Colonic mucosa (tissue), 4 donors: ENCODE results near the gene RAB10. TPM values are rescaled to one million over a fixed set of nuclear protein-coding genes. Genes with fewer than 3 reads are reported as not detected.
A peak's percentile ranks its signal among the peaks of the same experiment; 100 is the strongest.

ENCODE experiments used
- DNase-seq: peaks from one replicate; pipeline ENCODE4 v3.0.0-alpha.2; 2020
- H3K27ac ChIP-seq: fragments of 200-600 bp; one replicate; pipeline ENCODE4 v1.8.0; 2021
- H3K27me3 ChIP-seq: fragments of 200-600 bp; one replicate; pipeline ENCODE4 v1.8.0; 2021
- H3K36me3 ChIP-seq: fragments of 200-600 bp; one replicate; pipeline ENCODE4 v1.8.0; 2021
- H3K4me1 ChIP-seq: fragments of 200-600 bp; one replicate; pipeline ENCODE4 v1.8.0; 2021; ENCODE audit warnings: mild to moderate bottlenecking
- H3K4me3 ChIP-seq: fragments of 200-600 bp; one replicate; pipeline ENCODE4 v1.8.0; 2021
- H3K9ac ChIP-seq, 2 donors: one replicate each; pipeline ENCODE4 v1.7.0; 2013; ENCODE audit warnings: control low read depth in 2 of 2, low read depth in 2 of 2, low read length in 2 of 2
- H3K9me3 ChIP-seq: fragments of 200-600 bp; one replicate; pipeline ENCODE4 v1.8.0; 2021
- CTCF ChIP-seq: fragments of 200-600 bp; IDR thresholded peaks from one replicate; pipeline ENCODE4 v1.8.0; 2022; ENCODE audit warnings: antibody characterized with exemption, mild to moderate bottlenecking
- intact Hi-C: fragments of 100-400 bp; cut with DNase I; formaldehyde crosslinking; loops from one replicate; pipeline ENCODE4 v1.14.1; 2022
- total RNA-seq, 2 donors: library from RNA; stranded (reverse); fragmentation: NEBNext Ultra II Directional in 1 of 2; extraction: Animal tissue kit (Norgen Biotek cat#: 25700) in 1 of 2; gene quantifications; one replicate each; pipeline ENCODE4 v1.2.1, GENCODE V29; 2021
- donor health status: healthy.
- donor health status: DM: no; HTN: no; CAD: no.
- donor health status: DM: no; HTN: no; CAD: no.

Gene RAB10
- total RNA-seq, 2 donors from 2014 or later, result 195 to 206 TPM

GRCh38 chr2:26139269-26140183 lies 105.6 kb downstream of the RAB10 start:
- peaks cover 4% of the 10 kb centered on the region for H3K36me3 ChIP-seq
- H3K4me3 ChIP-seq, result no peak overlapping the region
- H3K9me3 ChIP-seq, result no peaks in the 10 kb centered on the region
- H3K9ac ChIP-seq, result no peak overlapping the region
- H3K27ac ChIP-seq, result no peak overlapping the region
- H3K27me3 ChIP-seq, result no peaks in the 10 kb centered on the region
- intact Hi-C loops, result loop anchor here (10.0 kb wide), 2 partner anchors 55 to 285 kb away; no protein-coding TSS in a partner anchor
- peak; percentile 57 for DNase-seq
- TF ChIP-seq CTCF, result no peak
- peaks cover 5% of the 10 kb centered on the region for H3K4me1 ChIP-seq

GRCh38 chr2:26141145-26141769 lies 107.4 kb downstream of the RAB10 start:
- TF ChIP-seq CTCF, result no peak
- H3K9ac ChIP-seq, result no peak overlapping the region
- peaks cover 8% of the 10 kb centered on the region for H3K4me1 ChIP-seq
- no peaks in the 10 kb centered on the region for H3K9me3 ChIP-seq
- H3K27ac ChIP-seq, result no peak overlapping the region
- intact Hi-C loops, result loop anchor here (10.0 kb wide), 2 partner anchors 56 to 286 kb away; no protein-coding TSS in a partner anchor
- DNase-seq, result no peak
- H3K27me3 ChIP-seq, result no peaks in the 10 kb centered on the region
- H3K36me3 ChIP-seq, result peaks cover 4% of the 10 kb centered on the region
- H3K4me3 ChIP-seq, result no peak overlapping the region

- no peak for TF ChIP-seq CTCF
- H3K36me3 ChIP-seq, result no peaks in the 10 kb centered on the region
- H3K27me3 ChIP-seq, result no peaks in the 10 kb centered on the region
- H3K4me3 ChIP-seq, result no peak overlapping the region
- peak; percentile 73 for DNase-seq
- H3K27ac ChIP-seq, result peak overlapping the region; percentile 77
- H3K4me1 ChIP-seq, result peaks cover 8% of the 10 kb centered on the region
- H3K9me3 ChIP-seq, result no peaks in the 10 kb centered on the region
- no peak overlapping the region for H3K9ac ChIP-seq
- intact Hi-C loops, result loop anchor here (2.0 to 10.0 kb wide), 3 partner anchors 59 to 289 kb away; no protein-coding TSS in a partner anchor
Measured at GRCh38 chr2:26144031-26144430, 110.1 kb downstream of the RAB10 start.

- Histone ChIP-seq H3K9me3 (no peaks in the 10 kb centered on the region), H3K4me1 (peaks cover 8% of the 10 kb centered on the region), H3K4me3 (no peak overlapping the region), H3K27ac (peak overlapping the region; percentile 77), H3K9ac (peak overlapping the region in 1 of 2 donors; percentile 38), H3K36me3 (no peaks in the 10 kb centered on the region), H3K27me3 (no peaks in the 10 kb centered on the region)
- intact Hi-C loops, result loop anchor here (2.0 to 10.0 kb wide), 4 partner anchors 60 to 290 kb away; no protein-coding TSS in a partner anchor
- DNase-seq, result peak; percentile 82
- TF ChIP-seq CTCF, result peak; percentile 75
Measured at GRCh38 chr2:26144953-26145680, 111.2 kb downstream of the RAB10 start.

- intact Hi-C loops, result loop anchor here (5.0 to 10.0 kb wide), 3 partner anchors 64 to 294 kb away; no protein-coding TSS in a partner anchor
- Histone ChIP-seq H3K4me3 (no peak overlapping the region), H3K9ac (no peak overlapping the region), H3K36me3 (no peaks in the 10 kb centered on the region), H3K4me1 (peaks cover 8% of the 10 kb centered on the region), H3K27me3 (no peaks in the 10 kb centered on the region), H3K27ac (no peak overlapping the region), H3K9me3 (no peaks in the 10 kb centered on the region)
- DNase-seq, result no peak
- no peak for TF ChIP-seq CTCF
Measured at GRCh38 chr2:26148501-26148900, 114.6 kb downstream of the RAB10 start.
